HepG2 (cell line): Measurements from ENCODE around the gene NT5M. TPM values are rescaled to one million over a fixed set of nuclear protein-coding genes. Genes with fewer than 3 reads are reported as not detected.
"Not testable (repeated sequence)": the region's sequence is repeated elsewhere in the genome, so short reads cannot be mapped to it uniquely, and the experiment has no call there.

ENCODE experiments used
- ATAC-seq: fragments of 200-7000 bp; cut with Tn5 transposase; 3 replicates; pipeline ENCODE4 v1.9.1; 2020; ENCODE audit warnings: mild to moderate bottlenecking, moderate library complexity
- BruUV-seq: library from RNA; stranded (reverse); fragments of 400-500 nt; replicated peaks from 2 replicates; lab custom pipeline; 2021; lab: Mats Ljungman, UMichigan
- CTCF ChIA-PET: fragments of 300-600 bp; formaldehyde crosslinking; extraction: SDS; loops from one replicate; lab custom pipeline; 2021; ENCODE audit warnings: low total read pairs, inconsistent platforms, low intra/inter-chr PET ratio; lab: Yijun Ruan, JAX
- POLR2A ChIA-PET: fragments of 350-600 bp; sonication (Branson Sonifier 250); formaldehyde crosslinking; loops from one replicate; lab custom pipeline; 2020; ENCODE audit warnings: antibody characterized with exemption, inconsistent platforms; lab: Yijun Ruan, JAX
- DNase-seq: peaks from one replicate; pipeline ENCODE4 v3.0.0-alpha.2; 2015; ENCODE audit warnings: low spot score
- FAIRE-seq: peaks from 3 replicates; lab custom pipeline; 2011; peaks lifted over from hg19 to GRCh38; lab: Jason Lieb, UNC
- H2AFZ ChIP-seq: one replicate; pipeline ENCODE4 v1.6.1; 2011; ENCODE audit warnings: low read length, inconsistent platforms
- H3K27ac ChIP-seq: fragments of 300-600 bp; 3 replicates; pipeline ENCODE4 v1.8.0; 2011; ENCODE audit warnings: mixed run types, mild to moderate bottlenecking, mixed read lengths, low read length, inconsistent platforms; ENCODE audit not compliant: insufficient read depth; ENCODE audit errors: extremely low read length
- H3K27me3 ChIP-seq, 2 experiments: fragments of 200-600 bp in 1 of 2; 2 replicates in 1 of 2; 3 replicates in 1 of 2; pipeline versions ENCODE4 v1.6.0 to v1.8.0; 2011; ENCODE audit warnings: low read length in 2 of 2, mild to moderate bottlenecking in 2 of 2, moderate library complexity in 2 of 2, inconsistent platforms in 1 of 2; ENCODE audit not compliant: insufficient read depth in 2 of 2, control insufficient read depth in 1 of 2
- H3K36me3 ChIP-seq, 2 experiments: fragments of 200-600 bp in 1 of 2; replicated peaks in 1 of 2; 2 replicates in 1 of 2; 3 replicates in 1 of 2; pipeline versions ENCODE4 v1.5.1 to v1.8.0; 2011; ENCODE audit warnings: low read length in 2 of 2, inconsistent platforms in 1 of 2; ENCODE audit not compliant: insufficient read depth in 2 of 2, control insufficient read depth in 1 of 2
- H3K4me1 ChIP-seq: 2 replicates; pipeline ENCODE4 v1.5.1; 2012; ENCODE audit warnings: low read length, inconsistent platforms; ENCODE audit not compliant: insufficient read depth
- H3K4me2 ChIP-seq: 2 replicates; pipeline ENCODE4 v1.6.0; 2011; ENCODE audit warnings: low read depth, low read length, inconsistent platforms
- H3K4me3 ChIP-seq, 3 experiments: fragments of 200-600 bp in 1 of 3; sonication (generic), shearing (Covaris generic) in 1 of 3; replicated peaks in 1 of 3; 2 replicates each; pipeline ENCODE4 v1.5.1; 2011 to 2016; ENCODE audit warnings: low read length in 3 of 3, inconsistent platforms in 2 of 3, low read depth in 2 of 3, mild to moderate bottlenecking in 2 of 3, control low read depth in 1 of 3, mixed read lengths in 1 of 3; ENCODE audit not compliant: insufficient read depth in 1 of 3
- H3K79me2 ChIP-seq: one replicate; pipeline ENCODE4 v1.6.1; 2011; ENCODE audit warnings: low read length, inconsistent platforms; ENCODE audit not compliant: insufficient read depth
- H3K9ac ChIP-seq: 2 replicates; pipeline ENCODE4 v1.6.0; 2011; ENCODE audit warnings: mild to moderate bottlenecking, low read depth, low read length, inconsistent platforms; ENCODE audit not compliant: insufficient read depth
- H3K9me3 ChIP-seq: 2 replicates; pipeline ENCODE4 v1.5.1; 2012; ENCODE audit warnings: mild to moderate bottlenecking, low read length
- H4K20me1 ChIP-seq: 2 replicates; pipeline ENCODE4 v1.6.0; 2011; ENCODE audit warnings: inconsistent platforms, mild to moderate bottlenecking, low read length, moderate library complexity; ENCODE audit not compliant: insufficient read depth
- TBP ChIP-seq: sonication (generic); formaldehyde crosslinking; IDR thresholded peaks from 2 replicates; pipeline ENCODE4 v1.5.0; 2020; ENCODE audit warnings: missing genetic modification reagents
- ZNF335 ChIP-seq: sonication (generic); formaldehyde crosslinking; IDR thresholded peaks from 2 replicates; pipeline ENCODE4 v1.4.0; 2020; ENCODE audit warnings: missing genetic modification reagents
- whole genome bisulfite sequencing: methylation state at CpG from one replicate; pipeline ENCODE4 v1.1.6; 2017; ENCODE audit warnings: low lambda C conversion rate; 5-methylcytosine and 5-hydroxymethylcytosine counted together
- in situ Hi-C: cut with HindIII; loops from 2 replicates; pipeline ENCODE4 v1.10.0; 2017; ENCODE audit warnings: low pct_unique_long_range_greater_than_20kb; ENCODE audit not compliant: extremely low pct_ligation_motif_present
- intact Hi-C: fragments of 100-400 bp; cut with micrococcal nuclease; formaldehyde crosslinking; loops from one replicate; pipeline ENCODE4 v1.10.0; 2022; ENCODE audit not compliant: unreplicated experiment
- polyA plus RNA-seq, 8 experiments: library from polyadenylated mRNA; depleted of rRNA in 3 of 8; stranded (reverse) in 7 of 8; unstranded in 1 of 8; fragments of >200 nt; fragmentation: Illumina TruSeq in 4 of 8; extraction: Trizol in 4 of 8; gene quantifications; 2 replicates each; pipeline versions ENCODE4 v1.2.1 to v1.2.3, GENCODE V29; 2011 to 2016; ENCODE audit warnings: low read depth in 4 of 8, missing spikeins in 1 of 8, mixed read lengths in 1 of 8; ENCODE audit not compliant: insufficient read depth in 1 of 8
- total RNA-seq, 5 experiments: library from RNA; depleted of rRNA; stranded (reverse); fragments of >200 nt; fragmentation: Illumina TruSeq; extraction: Trizol; gene quantifications; 2 replicates each; pipeline ENCODE4 v1.2.3, GENCODE V29; 2016; ENCODE audit warnings: low read depth in 1 of 5

NT5M gene
- total and polyA plus RNA-seq, 2 of the 13 experiments (the other 11 are each of a cell fraction or from before 2014, with no cell fraction given) = 0.55 to 0.78 TPM

- intact Hi-C loops = no loop called here
- H3K9me3 ChIP-seq = no peaks in the 10 kb centered on the region
- no peaks in the 10 kb centered on the region; a peak in 2 of 5 replicates for H3K27me3 ChIP-seq
- in situ Hi-C loops = no loop called here
- ChIA-PET POLR2A (no interaction called here), CTCF (no interaction called here)
- H3K9ac ChIP-seq = no peak overlapping the region
- BruUV-seq = no TSS peak
- no peak overlapping the region for H2AFZ ChIP-seq
- 0 out of 2 replicates have a peak overlapping the region, but pooled peaks have one; percentile 23 for H3K4me2 ChIP-seq
- H3K27ac ChIP-seq = no peak overlapping the region
- WGBS = 86% methylated on average over 10 of the region's 35 CpGs
- TF ChIP-seq TBP (no peak), ZNF335 (peak; percentile 80)
- no peaks in the 10 kb centered on the region for H3K36me3 ChIP-seq
- no peak for DNase-seq
- H3K4me3 ChIP-seq = no peak overlapping the region
- no peaks in the 10 kb centered on the region for H4K20me1 ChIP-seq
- H3K4me1 ChIP-seq = peaks cover 39% of the 10 kb centered on the region
- H3K79me2 ChIP-seq = no peaks in the 10 kb centered on the region
- ATAC-seq = no peak
- FAIRE-seq = no peak
Measured at GRCh38 chr17:17300624-17301568, 2.3 kb upstream of the NT5M start.

- H2AFZ ChIP-seq, H3K36me3 ChIP-seq, H3K9me3 ChIP-seq, ATAC-seq, CTCF ChIA-PET, FAIRE-seq, H3K27ac ChIP-seq, DNase-seq, H3K4me3 ChIP-seq, H3K9ac ChIP-seq, intact Hi-C loops, in situ Hi-C loops, H3K27me3 ChIP-seq, H3K79me2 ChIP-seq, BruUV-seq, H4K20me1 ChIP-seq, POLR2A ChIA-PET: not testable (repeated sequence)
- Histone ChIP-seq H3K4me1 (peaks cover 47% of the 10 kb centered on the region), H3K4me2 (0 out of 2 replicates have a peak overlapping the region, but pooled peaks have one; percentile 23)
- WGBS = 81% methylated on average over 11 of the region's 11 CpGs
Measured at GRCh38 chr17:17301659-17302058, 1.5 kb upstream of the NT5M start.
